H1 (cell line): Measurements from ENCODE around the gene CD248. TPM values are rescaled to one million over a fixed set of nuclear protein-coding genes. Genes with fewer than 3 reads are reported as not detected.

Experiments
- CTCF ChIA-PET: fragments of 300-600 bp; sonication (Branson Sonifier 250); formaldehyde crosslinking; loops from one replicate; lab custom pipeline; 2021; ENCODE audit not compliant: partially characterized antibody; lab: Charles Lee
- POLR2A ChIA-PET: fragments of 300-600 bp; sonication (Branson Sonifier 250); formaldehyde crosslinking; loops from one replicate; lab custom pipeline; 2021; ENCODE audit warnings: inconsistent platforms; ENCODE audit not compliant: partially characterized antibody; lab: Charles Lee
- DNase-seq, 2 experiments: peaks; one replicate each; pipeline versions ENCODE4 v3.0.0 to v3.0.0-alpha.2; 2010 to 2022; ENCODE audit warnings: low spot score in 2 of 2, low read depth in 1 of 2, mixed read lengths in 1 of 2
- FAIRE-seq: peaks from 2 replicates; lab custom pipeline; 2011; peaks lifted over from hg19 to GRCh38; lab: Jason Lieb, UNC
- H2AFZ ChIP-seq: 2 replicates; pipeline ENCODE4 v1.8.1; 2012; ENCODE audit warnings: low read length, inconsistent platforms
- H2AK5ac ChIP-seq: 2 replicates; pipeline ENCODE4 v1.6.1; 2013; ENCODE audit warnings: low read depth, low read length
- H2BK120ac ChIP-seq: replicated peaks from 2 replicates; pipeline ENCODE3; 2013; ENCODE audit warnings: low read depth, low read length, inconsistent platforms
- H2BK12ac ChIP-seq: 2 replicates; pipeline ENCODE4 v1.6.1; 2013; ENCODE audit warnings: low read depth, low read length
- H2BK15ac ChIP-seq: 2 replicates; pipeline ENCODE4 v1.6.1; 2013; ENCODE audit warnings: low read length
- H2BK20ac ChIP-seq: 2 replicates; pipeline ENCODE4 v1.6.1; 2013; ENCODE audit warnings: low read length
- H2BK5ac ChIP-seq: 2 replicates; pipeline ENCODE4 v1.6.1; 2013; ENCODE audit warnings: low read depth, low read length
- H3K14ac ChIP-seq: 2 replicates; pipeline ENCODE4 v1.6.1; 2013; ENCODE audit warnings: inconsistent platforms; ENCODE audit not compliant: insufficient read length
- H3K18ac ChIP-seq: 2 replicates; pipeline ENCODE4 v1.6.1; 2013; ENCODE audit warnings: low read length; ENCODE audit errors: extremely low read depth
- H3K23ac ChIP-seq: 2 replicates; pipeline ENCODE4 v1.6.1; 2013; ENCODE audit warnings: inconsistent platforms; ENCODE audit not compliant: insufficient read length
- H3K23me2 ChIP-seq: 2 replicates; pipeline ENCODE4 v1.6.1; 2013; ENCODE audit warnings: low read depth, low read length
- H3K27ac ChIP-seq: 2 replicates; pipeline ENCODE4 v1.6.1; 2011; ENCODE audit warnings: low read depth, low read length, inconsistent platforms
- H3K27me3 ChIP-seq, 4 experiments: replicated peaks in 1 of 4; 1 replicate in 1 of 4; 2 replicates in 3 of 4; pipeline versions ENCODE4 v1.6.1 to v1.8.1; 2011 to 2013; ENCODE audit warnings: low read length in 3 of 4, mild to moderate bottlenecking in 3 of 4, inconsistent platforms in 2 of 4, mixed read lengths in 2 of 4, moderate library complexity in 1 of 4; ENCODE audit not compliant: control insufficient read depth in 3 of 4, insufficient read depth in 3 of 4; ENCODE audit errors: extremely low read depth in 1 of 4
- H3K36me3 ChIP-seq, 4 experiments: 2 replicates each; pipeline versions ENCODE4 v1.6.1 to v1.8.1; 2011 to 2013; ENCODE audit warnings: mild to moderate bottlenecking in 4 of 4, low read length in 3 of 4, moderate library complexity in 2 of 4, control low read depth in 1 of 4, inconsistent platforms in 1 of 4; ENCODE audit not compliant: insufficient read depth in 4 of 4, control insufficient read depth in 2 of 4
- H3K4ac ChIP-seq: replicated peaks from 2 replicates; pipeline ENCODE3; 2013; ENCODE audit warnings: low read length, low read depth, mixed read lengths, inconsistent platforms; ENCODE audit not compliant: insufficient read length
- H3K4me1 ChIP-seq, 4 experiments: replicated peaks in 1 of 4; 1 replicate in 1 of 4; 2 replicates in 3 of 4; pipeline versions ENCODE4 v1.6.1 to v1.8.1; 2011 to 2013; ENCODE audit warnings: low read length in 3 of 4, inconsistent platforms in 2 of 4, mixed read lengths in 1 of 4; ENCODE audit not compliant: insufficient read depth in 4 of 4, control insufficient read depth in 3 of 4
- H3K4me2 ChIP-seq, 2 experiments: 2 replicates each; pipeline versions ENCODE4 v1.6.1 to v1.8.1; 2011 to 2013; ENCODE audit warnings: low read depth in 2 of 2, low read length in 2 of 2, control low read depth in 1 of 2, inconsistent platforms in 1 of 2, mild to moderate bottlenecking in 1 of 2; ENCODE audit not compliant: insufficient read depth in 1 of 2
- H3K4me3 ChIP-seq, 4 experiments: fragments of 200-600, 300-600 bp in 1 of 4; sonication (generic), shearing (Covaris generic), sonication (Bioruptor Twin) in 1 of 4; 2 replicates each; pipeline versions ENCODE4 v1.5.1 to v1.8.1; 2011 to 2016; ENCODE audit warnings: low read length in 4 of 4, low read depth in 3 of 4, control low read depth in 2 of 4, inconsistent platforms in 2 of 4, mild to moderate bottlenecking in 2 of 4, mixed read lengths in 1 of 4, moderate library complexity in 1 of 4; ENCODE audit not compliant: insufficient read depth in 2 of 4; ENCODE audit errors: extremely low read depth in 1 of 4
- H3K56ac ChIP-seq: replicated peaks from 2 replicates; pipeline ENCODE3; 2013; ENCODE audit warnings: low read depth, mild to moderate bottlenecking, mixed read lengths, low read length, inconsistent platforms; ENCODE audit not compliant: insufficient read length
- H3K79me1 ChIP-seq: 2 replicates; pipeline ENCODE4 v1.6.1; 2013; ENCODE audit warnings: low read depth, low read length, control low read depth
- H3K79me2 ChIP-seq, 2 experiments: 2 replicates each; pipeline versions ENCODE4 v1.6.1 to v1.8.1; 2012 to 2013; ENCODE audit warnings: low read length in 2 of 2, mild to moderate bottlenecking in 2 of 2, inconsistent platforms in 1 of 2; ENCODE audit not compliant: insufficient read depth in 2 of 2, control insufficient read depth in 1 of 2
- H3K9ac ChIP-seq, 4 experiments: replicated peaks in 1 of 4; 1 replicate in 1 of 4; 2 replicates in 3 of 4; pipeline versions ENCODE4 v1.6.1 to v1.8.1; 2011 to 2013; ENCODE audit warnings: low read depth in 3 of 4, low read length in 3 of 4, control low read depth in 2 of 4, mild to moderate bottlenecking in 2 of 4, moderate library complexity in 2 of 4, inconsistent platforms in 1 of 4; ENCODE audit errors: extremely low read depth in 1 of 4
- H3K9me3 ChIP-seq, 2 experiments: 2 replicates each; pipeline versions ENCODE4 v1.6.1 to v1.8.1; 2012 to 2013; ENCODE audit warnings: mild to moderate bottlenecking in 2 of 2, moderate library complexity in 2 of 2, control low read depth in 1 of 2, inconsistent platforms in 1 of 2, low read depth in 1 of 2, low read length in 1 of 2, mixed read lengths in 1 of 2; ENCODE audit not compliant: insufficient read depth in 2 of 2
- H4K20me1 ChIP-seq, 2 experiments: replicated peaks in 1 of 2; 2 replicates each; pipeline versions ENCODE3 to v1.8.1; 2011 to 2013; ENCODE audit warnings: inconsistent platforms in 2 of 2, low read length in 2 of 2, mild to moderate bottlenecking in 1 of 2; ENCODE audit not compliant: insufficient read depth in 2 of 2, control insufficient read depth in 1 of 2
- H4K5ac ChIP-seq: 2 replicates; pipeline ENCODE4 v1.6.1; 2013; ENCODE audit warnings: low read length, low read depth, mixed read lengths, inconsistent platforms; ENCODE audit not compliant: insufficient read length
- H4K8ac ChIP-seq: 2 replicates; pipeline ENCODE4 v1.8.0; 2013; ENCODE audit warnings: mild to moderate bottlenecking, moderate library complexity, low read length, inconsistent platforms; ENCODE audit not compliant: insufficient read depth; ENCODE audit errors: extremely low read depth
- H4K91ac ChIP-seq: replicated peaks from 2 replicates; pipeline ENCODE3; 2013; ENCODE audit warnings: low read length, mixed read lengths, inconsistent platforms; ENCODE audit not compliant: insufficient read length
- CHD2 ChIP-seq: IDR thresholded peaks from 2 replicates; pipeline ENCODE4 v1.6.1; 2012; ENCODE audit warnings: low read length, improper control_type of control experiment
- CTBP2 ChIP-seq: IDR thresholded peaks from 2 replicates; pipeline ENCODE4 v1.7.0; 2011; ENCODE audit warnings: borderline replicate concordance, mild to moderate bottlenecking, moderate library complexity, mixed read lengths, low read length; ENCODE audit not compliant: insufficient read depth, insufficient read length
- EP300 ChIP-seq, 2 experiments: IDR thresholded peaks; 1 replicate in 1 of 2; 2 replicates in 1 of 2; pipeline ENCODE4 v1.6.1; 2011 to 2012; ENCODE audit warnings: low read depth in 2 of 2, low read length in 2 of 2, mild to moderate bottlenecking in 2 of 2, borderline replicate concordance in 1 of 2, inconsistent platforms in 1 of 2, moderate library complexity in 1 of 2
- EZH2 ChIP-seq: fragments of 200-600 bp; sonication (generic); IDR thresholded peaks from 2 replicates; pipeline ENCODE4 v1.7.1; 2012; ENCODE audit warnings: low read depth, mild to moderate bottlenecking, moderate library complexity, low read length, inconsistent platforms; ENCODE audit not compliant: severe bottlenecking
- GABPA ChIP-seq: IDR thresholded peaks from 2 replicates; pipeline ENCODE4 v1.6.1; 2011; ENCODE audit warnings: mild to moderate bottlenecking, low read length, moderate library complexity, borderline replicate concordance; ENCODE audit not compliant: insufficient read depth
- NANOG ChIP-seq: IDR thresholded peaks from 2 replicates; pipeline ENCODE4 v1.6.1; 2011; ENCODE audit warnings: low read length, low read depth, mild to moderate bottlenecking, inconsistent platforms; ENCODE audit not compliant: insufficient read depth, poor library complexity, severe bottlenecking
- POU5F1 ChIP-seq: IDR thresholded peaks from 2 replicates; pipeline ENCODE4 v1.6.1; 2011; ENCODE audit warnings: low read depth, mild to moderate bottlenecking, low read length, moderate library complexity
- SP1 ChIP-seq: IDR thresholded peaks from 2 replicates; pipeline ENCODE4 v1.6.1; 2011; ENCODE audit warnings: low read depth, low read length
- WGBS, 2 experiments: shearing (Covaris generic) in 1 of 2; methylation state at CpG; one replicate each; pipeline versions ENCODE4 v1.1.6 to v1.1.7; 2013 to 2015; ENCODE audit warnings: low lambda C conversion rate in 2 of 2, mixed read lengths in 2 of 2, inconsistent platforms in 1 of 2, low coverage in 1 of 2, missing lambda C conversion rate in 1 of 2; ENCODE audit not compliant: insufficient replicate concordance in 2 of 2, insufficient coverage in 1 of 2, insufficient read length in 1 of 2; ENCODE audit errors: extremely low coverage in 1 of 2, missing lambda C conversion rate in 1 of 2; 5-methylcytosine and 5-hydroxymethylcytosine counted together
- polyA plus RNA-seq, 7 experiments: library from polyadenylated mRNA; depleted of rRNA in 3 of 7; stranded (reverse) in 5 of 7; unstranded in 2 of 7; fragments of >200 nt in 5 of 7; fragments of 200-250 nt in 2 of 7; gene quantifications; 1 replicate in 5 of 7; 2 replicates in 1 of 7; 4 replicates in 1 of 7; pipeline versions ENCODE4 v1.2.1 to v1.2.3, GENCODE V29; 2011 to 2013; ENCODE audit warnings: missing spikeins in 2 of 7, mixed read lengths in 2 of 7
- total RNA-seq: library from RNA; stranded (reverse); fragmentation: NEBNext Ultra II Directional; extraction: Animal tissue kit (Norgen Biotek cat#: 25700); gene quantifications from 2 replicates; pipeline ENCODE4 v1.2.1, GENCODE V29; 2021
- TF ChIP-seq, protein P1 (sequence below): IDR thresholded peaks from 2 replicates; pipeline ENCODE4 v1.6.1; 2012; ENCODE audit warnings: inconsistent platforms

Gene CD248
- total and polyA plus RNA-seq, 2 of the 8 experiments (the other 6 are each of a cell fraction or from before 2014, with no cell fraction given), result 2.7 to 3.9 TPM

- peak within 1 kb of the TSS; percentile 72 for H4K91ac ChIP-seq
- 2% methylated on average over 59 of the region's 59 CpGs; no CpG with 5 or more reads in 1 of the 2 experiments for WGBS, 2 experiments
- no peak within 1 kb of the TSS for H3K23ac ChIP-seq
- H3K4me3 ChIP-seq, result peak within 1 kb of the TSS; percentile 75 to 100 (median 92)
- peaks cover 3 to 8% of the 10 kb centered on the region in 2 experiments for H4K20me1 ChIP-seq
- DNase-seq (peak; percentile 86 to 98), FAIRE-seq (no peak)
- H3K4me2 ChIP-seq, result peak within 1 kb of the TSS; percentile 88 to 93
- H4K8ac ChIP-seq, result peak within 1 kb of the TSS; percentile 93; the same call in 1 of the 2 replicates
- no peaks in the 10 kb centered on the region for H3K9me3 ChIP-seq
- H3K4ac ChIP-seq, result peak within 1 kb of the TSS; percentile 44
- no peak within 1 kb of the TSS; the same call in 1 of the 2 replicates for H2AK5ac ChIP-seq
- peak within 1 kb of the TSS; percentile 48 for H3K18ac ChIP-seq
- H2BK12ac ChIP-seq, result peak within 1 kb of the TSS; percentile 28; the same call in 1 of the 2 replicates
- H3K14ac ChIP-seq, result no peak within 1 kb of the TSS
- ChIA-PET POLR2A (interaction anchor here (0.9 to 28.7 kb wide), 14 partner anchors 12 to 86 kb away, joined by 3 to 487 read pairs (median 5); partner anchors contain the start of genes CD248, RIN1, SLC29A2 and YIF1A), CTCF (interaction anchor here (0.6 to 3.9 kb wide), 19 partner anchors 9 to 86 kb away, joined by 3 to 27 read pairs (median 4); partner anchors contain the start of genes RIN1 and SLC29A2)
- no peak within 1 kb of the TSS for H2BK15ac ChIP-seq
- peak within 1 kb of the TSS; percentile 34 for H3K56ac ChIP-seq
- H3K4me1 ChIP-seq, result peaks cover 0 to 15% (median 9%) of the 10 kb centered on the region in 4 experiments; a peak in 6 of 7 replicates
- peaks cover 0 to 2% (median 0%) of the 10 kb centered on the region in 4 experiments; a peak in 3 of 7 replicates for H3K27me3 ChIP-seq
- peaks cover 6 to 12% (median 9%) of the 10 kb centered on the region in 4 experiments; a peak in 4 of 8 replicates for H3K36me3 ChIP-seq
- peak within 1 kb of the TSS; percentile 79 to 97 (median 90) for H3K9ac ChIP-seq
- H3K27ac ChIP-seq, result peak within 1 kb of the TSS; percentile 61; the same call in 1 of the 2 replicates
- H4K5ac ChIP-seq, result peak within 1 kb of the TSS; percentile 79
- peaks cover 21% of the 10 kb centered on the region for H3K23me2 ChIP-seq
- H3K79me2 ChIP-seq, result peaks cover 0 to 14% of the 10 kb centered on the region in 2 experiments; a peak in 2 of 4 replicates
- H2BK120ac ChIP-seq, result no peak within 1 kb of the TSS
- no peak within 1 kb of the TSS for H2BK20ac ChIP-seq
- no peak within 1 kb of the TSS; the same call in 1 of the 2 replicates for H2BK5ac ChIP-seq
- H2AFZ ChIP-seq, result no peak within 1 kb of the TSS
- peaks cover 3% of the 10 kb centered on the region for H3K79me1 ChIP-seq
- TF ChIP-seq GABPA, result no peak
- no peak for TF ChIP-seq POU5F1
- TF ChIP-seq EZH2, result no peak
- TF ChIP-seq SP1, result no peak
- no peak for TF ChIP-seq EP300 (IDR thresholded peaks at IDR 0.05; ENCODE audit: borderline replicate concordance in 1 of 2, low read depth in 2 of 2, low read length in 2 of 2)
- TF ChIP-seq CHD2, result 0 out of 2 replicates have a peak, but pooled peaks have one; percentile 51
- TF ChIP-seq CTBP2, result no peak
- TF ChIP-seq, protein P1, sequence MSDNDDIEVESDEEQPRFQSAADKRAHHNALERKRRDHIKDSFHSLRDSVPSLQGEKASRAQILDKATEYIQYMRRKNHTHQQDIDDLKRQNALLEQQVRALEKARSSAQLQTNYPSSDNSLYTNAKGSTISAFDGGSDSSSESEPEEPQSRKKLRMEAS, result 0 out of 2 replicates have a peak, but pooled peaks have one; percentile 19
- peak; percentile 54 for TF ChIP-seq NANOG
Observed at GRCh38 chr11:66344550-66345315, 27.9 kb upstream of the CD248 start, which contains the start of gene BRMS1. Gene BRMS1 (minus strand): TSS chr11:66345104. CDS start chr11:66342234, 2,870 bp downstream.
